ENCODE measurements around the gene B4GALNT3.

The B4GALNT3 gene

GRCh38 chr12:510071-510825 is 50.5 kb downstream of the B4GALNT3 start:
- DNase-seq = no peak

- DNase-seq = no peak
Observed at GRCh38 chr12:512933-513332, 53.2 kb downstream of the B4GALNT3 start.

GRCh38 chr12:513446-513845 is 53.7 kb downstream of the B4GALNT3 start:
- no peak for DNase-seq

- no peak for DNase-seq
Observed at GRCh38 chr12:517538-517937, 57.8 kb downstream of the B4GALNT3 start.

GRCh38 chr12:520119-520518 is 60.4 kb downstream of the B4GALNT3 start:
- DNase-seq = no peak

GRCh38 chr12:522692-523378 is 63.1 kb downstream of the B4GALNT3 start:
- DNase-seq = no peak

- no peak for DNase-seq
Observed at GRCh38 chr12:524167-524951, 64.6 kb downstream of the B4GALNT3 start.

GRCh38 chr12:526089-526488 is 66.3 kb downstream of the B4GALNT3 start:
- no peak for DNase-seq

GRCh38 chr12:527241-527640 is 67.5 kb downstream of the B4GALNT3 start:
- no peak for DNase-seq

- DNase-seq = no peak
Observed at GRCh38 chr12:527729-528128, 68.0 kb downstream of the B4GALNT3 start.

- DNase-seq = no peak
Observed at GRCh38 chr12:530308-530707, 70.6 kb downstream of the B4GALNT3 start.

GRCh38 chr12:530821-531220 is 71.1 kb downstream of the B4GALNT3 start:
- no peak for DNase-seq

- DNase-seq = no peak
Observed at GRCh38 chr12:531951-532585, 72.3 kb downstream of the B4GALNT3 start.

GRCh38 chr12:532908-533565 is 73.3 kb downstream of the B4GALNT3 start:
- DNase-seq = no peak

- no peak for DNase-seq
Observed at GRCh38 chr12:533718-534117, 74.0 kb downstream of the B4GALNT3 start.

GRCh38 chr12:534216-534615 is 74.5 kb downstream of the B4GALNT3 start:
- no peak for DNase-seq

GRCh38 chr12:535396-535795 is 75.7 kb downstream of the B4GALNT3 start:
- no peak for DNase-seq

GRCh38 chr12:536751-537245 is 77.1 kb downstream of the B4GALNT3 start:
- DNase-seq = no peak

- no peak for DNase-seq
Observed at GRCh38 chr12:537772-538171, 78.0 kb downstream of the B4GALNT3 start.

- DNase-seq = no peak
Observed at GRCh38 chr12:538731-539539, 79.2 kb downstream of the B4GALNT3 start.

GRCh38 chr12:539540-540310 is 80.0 kb downstream of the B4GALNT3 start:
- DNase-seq = no peak
